ENCODE measurements around the gene NAA11.

The NAA11 gene

GRCh38 chr4:79325864-79326328 is at the start of gene NAA11:
Gene NAA11, minus strand, starts transcription at chr4:79326061. Its CDS starts 184 bp downstream, at chr4:79325877.
- Histone ChIP-seq H3K4me3 (no peak within 1 kb of the TSS), H3K27ac (no peak within 1 kb of the TSS)
- no peak for DNase-seq (ENCODE audit: low spot score)
- no peak for TF ChIP-seq CTCF (IDR thresholded peaks at IDR 0.05)

- TF ChIP-seq CTCF (IDR thresholded peaks at IDR 0.05), result no peak
- H3K27ac ChIP-seq, result no peak overlapping the region
- H3K4me3 ChIP-seq, result no peak overlapping the region
- DNase-seq (ENCODE audit: low spot score), result no peak
These were observed 44.2 kb upstream of the NAA11 start for GRCh38 chr4:79370026-79370425.

- no peak for TF ChIP-seq CTCF (IDR thresholded peaks at IDR 0.05)
- no peak for DNase-seq (ENCODE audit: low spot score)
- Histone ChIP-seq H3K4me3 (no peak overlapping the region), H3K27ac (no peak overlapping the region)
These were observed 41.2 kb upstream of the NAA11 start for GRCh38 chr4:79367096-79367495.

- TF ChIP-seq CTCF (IDR thresholded peaks at IDR 0.05), result no peak
- no peak overlapping the region for H3K4me3 ChIP-seq
- no peak for DNase-seq (ENCODE audit: low spot score)
- no peak overlapping the region for H3K27ac ChIP-seq
These were observed 40.6 kb upstream of the NAA11 start for GRCh38 chr4:79366422-79366821.

- no peak for TF ChIP-seq CTCF (IDR thresholded peaks at IDR 0.05)
- no peak overlapping the region for H3K27ac ChIP-seq
- no peak for DNase-seq (ENCODE audit: low spot score)
- no peak overlapping the region for H3K4me3 ChIP-seq
These were observed 38.2 kb upstream of the NAA11 start for GRCh38 chr4:79364061-79364460.

- TF ChIP-seq CTCF (IDR thresholded peaks at IDR 0.05), result no peak
- Histone ChIP-seq H3K4me3 (no peak overlapping the region), H3K27ac (no peak overlapping the region)
- no peak for DNase-seq (ENCODE audit: low spot score)
These were observed 36.8 kb upstream of the NAA11 start for GRCh38 chr4:79362626-79363025.

- Histone ChIP-seq H3K27ac (no peak overlapping the region), H3K4me3 (no peak overlapping the region)
- DNase-seq (ENCODE audit: low spot score), result no peak
- no peak for TF ChIP-seq CTCF (IDR thresholded peaks at IDR 0.05)
These were observed 34.1 kb upstream of the NAA11 start for GRCh38 chr4:79360006-79360405.
